ENCODE results near the gene USP31.

Gene USP31

GRCh38 chr16:23016368-23016767 lies 132.9 kb downstream of the USP31 start:
- no peak for DNase-seq (ENCODE audit: low read depth)

DNA sequence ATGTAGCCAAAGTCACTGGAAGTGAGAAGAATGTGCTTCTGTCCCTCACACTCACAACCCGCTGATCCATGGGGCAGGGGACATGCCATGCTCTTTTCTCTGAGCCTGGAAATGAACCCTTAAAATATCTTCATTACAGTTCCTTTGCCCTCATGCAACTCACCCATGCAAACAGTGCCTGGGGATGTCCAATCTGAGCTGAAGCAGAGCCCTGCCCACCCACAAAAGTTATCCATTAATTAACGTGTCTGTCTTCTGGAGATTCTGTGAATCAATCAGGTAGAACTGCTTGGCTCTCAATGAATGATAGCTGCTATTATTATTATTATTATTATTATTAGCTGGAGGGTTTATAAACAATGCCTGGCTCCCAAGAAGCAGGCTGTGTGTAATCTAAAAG lies 133.7 kb downstream of the USP31 start:
- no peak for DNase-seq (ENCODE audit: low read depth)

DNA sequence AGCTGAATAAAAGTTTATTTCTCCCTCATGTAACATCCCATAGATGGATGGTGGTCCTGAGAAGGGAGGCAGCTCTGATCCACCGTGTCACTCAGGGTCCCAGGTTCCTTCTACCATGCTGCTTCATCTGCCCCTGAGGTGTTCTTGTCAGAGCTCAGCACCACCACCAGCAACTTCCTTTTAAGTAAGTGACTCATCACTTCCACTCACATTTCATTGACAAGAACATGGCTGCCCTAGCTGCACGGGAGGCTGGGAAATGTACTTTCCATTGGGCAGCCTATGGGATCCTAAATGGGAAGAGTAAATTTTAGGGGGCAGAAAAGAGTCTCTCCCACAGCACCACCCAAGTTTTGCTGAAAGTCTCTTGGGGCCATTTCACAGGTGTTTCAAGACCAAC lies 134.7 kb downstream of the USP31 start:
- no peak for DNase-seq (ENCODE audit: low read depth)
